ENCODE results near the gene PTPN13.
A peak's percentile ranks its signal among the peaks of the same experiment; 100 is the strongest.
"Not testable (repeated sequence)": the region's sequence is repeated elsewhere in the genome, so short reads cannot be mapped to it uniquely, and the experiment has no call there.

Gene PTPN13

GRCh38 chr4:86653237-86653865 lies 59.2 kb downstream of the PTPN13 start:
- peak in 1 of 2 experiments; percentile 38 for DNase-seq

GRCh38 chr4:86656781-86657180 lies 62.7 kb downstream of the PTPN13 start:
- not testable (repeated sequence) for DNase-seq

GRCh38 chr4:86657382-86657781 lies 63.3 kb downstream of the PTPN13 start:
- DNase-seq = no peak

GRCh38 chr4:86657910-86658309 lies 63.8 kb downstream of the PTPN13 start:
- DNase-seq = no peak

GRCh38 chr4:86660401-86660800 lies 66.3 kb downstream of the PTPN13 start:
- no peak for DNase-seq

- no peak for DNase-seq
Observed at GRCh38 chr4:86661006-86661405, 66.9 kb downstream of the PTPN13 start.

GRCh38 chr4:86661418-86661817 lies 67.3 kb downstream of the PTPN13 start:
- DNase-seq = no peak

- DNase-seq = no peak
Observed at GRCh38 chr4:86664959-86665358, 70.8 kb downstream of the PTPN13 start.

GRCh38 chr4:86670298-86670697 lies 76.2 kb downstream of the PTPN13 start:
- DNase-seq = no peak

GRCh38 chr4:86670756-86671155 lies 76.6 kb downstream of the PTPN13 start:
- no peak for DNase-seq

GRCh38 chr4:86675548-86675947 lies 81.4 kb downstream of the PTPN13 start:
- no peak for DNase-seq

GRCh38 chr4:86678796-86679195 lies 84.7 kb downstream of the PTPN13 start:
- no peak for DNase-seq

GRCh38 chr4:86679441-86679840 lies 85.3 kb downstream of the PTPN13 start:
- no peak for DNase-seq

GRCh38 chr4:86683167-86683566 lies 89.1 kb downstream of the PTPN13 start:
- no peak for DNase-seq

- no peak for DNase-seq
Observed at GRCh38 chr4:86683983-86684382, 89.9 kb downstream of the PTPN13 start.

- no peak for DNase-seq
Observed at GRCh38 chr4:86685401-86685800, 91.3 kb downstream of the PTPN13 start.

- no peak for DNase-seq
Observed at GRCh38 chr4:86686741-86687140, 92.6 kb downstream of the PTPN13 start.

GRCh38 chr4:86688026-86688425 lies 93.9 kb downstream of the PTPN13 start:
- no peak for DNase-seq

GRCh38 chr4:86704601-86705000 lies 110.5 kb downstream of the PTPN13 start:
- DNase-seq = no peak

- no peak for DNase-seq
Observed at GRCh38 chr4:86706923-86707597, 112.9 kb downstream of the PTPN13 start.

GRCh38 chr4:86717651-86718050 lies 123.5 kb downstream of the PTPN13 start:
- no peak for DNase-seq

GRCh38 chr4:86718152-86718551 lies 124.0 kb downstream of the PTPN13 start:
- DNase-seq = no peak

GRCh38 chr4:86719149-86719548 lies 125.0 kb downstream of the PTPN13 start:
- DNase-seq = not testable (repeated sequence)

- no peak for DNase-seq
Observed at GRCh38 chr4:86720508-86721068, 126.5 kb downstream of the PTPN13 start.
